CD4-positive, alpha-beta T cell (primary cell): Measurements from ENCODE around the gene XIST. TPM values are rescaled to one million over a fixed set of nuclear protein-coding genes. Genes with fewer than 3 reads are reported as not detected.
"Not testable (repeated sequence)": the region's sequence is repeated elsewhere in the genome, so short reads cannot be mapped to it uniquely, and the experiment has no call there.

Experiments used
- ATAC-seq: fragments of 200-7000 bp; cut with Tn5 transposase; one replicate; pipeline ENCODE4 v1.10.0; 2022; ENCODE audit warnings: mild to moderate bottlenecking; ENCODE audit not compliant: poor library complexity
- CTCF ChIA-PET: fragments of 350-600 bp; sonication (Branson Sonifier 250); formaldehyde crosslinking; loops from one replicate; lab custom pipeline; 2021; ENCODE audit warnings: antibody characterized with exemption, inconsistent platforms; lab: Charles Lee
- POLR2A ChIA-PET: fragments of 350-600 bp; sonication (Branson Sonifier 250); formaldehyde crosslinking; loops from one replicate; lab custom pipeline; 2021; ENCODE audit warnings: antibody characterized with exemption, inconsistent platforms; lab: Charles Lee
- DNase-seq, 14 experiments: peaks; one replicate each; pipeline ENCODE4 v3.0.0-alpha.2; 2013 to 2020; ENCODE audit warnings: mixed read lengths in 2 of 14
- H3K27ac ChIP-seq, 2 donors: one replicate each; pipeline versions ENCODE4 v1.5.1 to v1.7.0; 2013; ENCODE audit warnings: low read length in 2 of 2, low read depth in 1 of 2, mild to moderate bottlenecking in 1 of 2
- H3K27me3 ChIP-seq, 2 experiments: 1 replicate in 1 of 2; 2 replicates in 1 of 2; pipeline versions ENCODE4 v1.6.1 to v1.7.0; 2013; ENCODE audit warnings: low read length in 2 of 2, control low read depth in 1 of 2, mild to moderate bottlenecking in 1 of 2, moderate library complexity in 1 of 2; ENCODE audit not compliant: insufficient read depth in 2 of 2, control insufficient read depth in 1 of 2
- H3K36me3 ChIP-seq: one replicate; pipeline ENCODE4 v1.6.1; 2013; ENCODE audit warnings: low read length, control low read depth; ENCODE audit not compliant: insufficient read depth
- H3K4me1 ChIP-seq: one replicate; pipeline ENCODE4 v1.6.1; 2013; ENCODE audit warnings: low read length, control low read depth; ENCODE audit not compliant: insufficient read depth
- H3K4me3 ChIP-seq: one replicate; pipeline ENCODE4 v1.5.1; 2013; ENCODE audit warnings: mild to moderate bottlenecking, low read length, moderate library complexity
- H3K9me3 ChIP-seq, 2 experiments: 1 replicate in 1 of 2; 2 replicates in 1 of 2; pipeline versions ENCODE4 v1.6.1 to v1.7.0; 2013; ENCODE audit warnings: low read length in 2 of 2, mild to moderate bottlenecking in 2 of 2, control low read depth in 1 of 2, moderate library complexity in 1 of 2; ENCODE audit not compliant: control insufficient read depth in 1 of 2, insufficient read depth in 1 of 2
- H3K27ac Mint-ChIP-seq: one replicate; pipeline ENCODE4 v1.8.0; 2020; ENCODE audit warnings: mixed read lengths
- H3K27me3 Mint-ChIP-seq: one replicate; pipeline ENCODE4 v1.8.0; 2021; ENCODE audit warnings: mixed read lengths
- H3K36me3 Mint-ChIP-seq: one replicate; pipeline ENCODE4 v1.8.0; 2021; ENCODE audit warnings: low read depth, mixed read lengths
- H3K4me1 Mint-ChIP-seq: one replicate; pipeline ENCODE4 v1.8.0; 2021; ENCODE audit warnings: low read depth, mixed read lengths
- H3K4me3 Mint-ChIP-seq: one replicate; pipeline ENCODE4 v1.8.0; 2020; ENCODE audit warnings: mild to moderate bottlenecking, mixed read lengths
- H3K9me3 Mint-ChIP-seq: one replicate; pipeline ENCODE4 v1.8.0; 2020; ENCODE audit warnings: mixed read lengths
- CTCF ChIP-seq: fragments of 200-600 bp; IDR thresholded peaks from one replicate; pipeline ENCODE4 v1.8.0; 2022; ENCODE audit warnings: antibody characterized with exemption, mild to moderate bottlenecking
- intact Hi-C, 2 experiments: fragments of 100-400 bp; cut with DNase I in 1 of 2; cut with micrococcal nuclease in 1 of 2; formaldehyde crosslinking; loops; one replicate each; pipeline versions ENCODE4 v1.15.1 to v1.9.0; 2023 to 2025; cut with DNase I, micrococcal nuclease
- total RNA-seq, 174 experiments: library from RNA in 2 of 174; stranded (reverse) in 2 of 174; gene quantifications; one replicate each; pipeline ENCODE4 v1.2.3 and lab custom pipeline; 2021 to 2026

Gene XIST
- total RNA-seq, 2 experiments from 2014 or later, result not detected

DNA sequence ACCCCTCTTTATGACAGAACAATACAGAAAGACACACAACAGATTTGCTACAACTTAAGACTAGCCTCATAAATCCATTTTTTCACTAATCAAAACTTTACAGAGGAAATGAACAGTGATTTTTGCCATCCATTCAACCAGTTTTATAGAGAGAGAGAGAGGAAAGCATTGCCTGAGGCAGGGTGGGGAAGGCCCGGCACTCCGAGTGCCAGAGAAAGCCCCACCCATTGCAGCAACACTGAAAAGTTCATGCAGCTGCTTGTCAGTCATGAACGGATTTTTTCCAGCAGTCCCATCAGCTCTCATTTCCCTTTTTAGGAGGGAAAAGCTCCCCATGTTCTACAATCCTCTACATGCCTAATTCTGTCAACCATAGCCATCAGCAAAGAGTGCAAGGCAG is 52.6 kb downstream of the XIST start:
- H3K27me3 Mint-ChIP-seq, result no peaks in the 10 kb centered on the region
- no peaks in the 10 kb centered on the region for H3K9me3 Mint-ChIP-seq
- Histone ChIP-seq H3K36me3 (no peaks in the 10 kb centered on the region), H3K4me3 (no peak overlapping the region), H3K9me3 (no peaks in the 10 kb centered on the region), H3K27me3 (no peaks in the 10 kb centered on the region), H3K27ac (no peak overlapping the region), H3K4me1 (no peaks in the 10 kb centered on the region)
- DNase-seq (no peak), ATAC-seq (no peak)
- TF ChIP-seq CTCF, result no peak
- H3K36me3 Mint-ChIP-seq, result no peaks in the 10 kb centered on the region
- no peak overlapping the region for H3K27ac Mint-ChIP-seq
- ChIA-PET POLR2A (no interaction called here), CTCF (no interaction called here)
- no peak overlapping the region for H3K4me3 Mint-ChIP-seq
- intact Hi-C loops, result no loop called here
- no peaks in the 10 kb centered on the region for H3K4me1 Mint-ChIP-seq

DNA sequence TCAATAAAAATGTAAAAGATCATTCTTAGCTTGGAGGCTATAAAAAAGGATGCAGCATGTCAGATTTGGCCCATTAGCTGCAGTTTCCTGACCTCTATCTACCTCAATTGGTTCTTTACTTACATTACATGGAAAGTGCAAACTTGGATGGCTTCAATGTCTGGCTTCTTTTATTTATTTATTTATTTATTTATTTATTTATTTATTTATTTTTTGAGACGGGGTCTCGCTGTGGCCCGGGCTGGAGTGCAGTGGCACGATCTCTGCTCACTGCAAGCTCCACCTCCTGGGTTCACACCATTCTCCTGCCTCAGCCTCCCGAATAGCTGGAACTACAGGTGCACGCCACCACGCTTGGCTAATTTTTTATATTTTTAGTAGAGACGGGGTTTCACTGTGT is 60.0 kb downstream of the XIST start:
- H3K36me3 ChIP-seq, ATAC-seq, H3K27ac Mint-ChIP-seq, H3K9me3 Mint-ChIP-seq, H3K27ac ChIP-seq, H3K4me1 Mint-ChIP-seq, POLR2A ChIA-PET, DNase-seq, H3K4me3 Mint-ChIP-seq, H3K27me3 ChIP-seq, H3K4me3 ChIP-seq, H3K27me3 Mint-ChIP-seq, H3K36me3 Mint-ChIP-seq, intact Hi-C loops, H3K4me1 ChIP-seq, H3K9me3 ChIP-seq: not testable (repeated sequence)
- CTCF ChIA-PET, result interaction anchor here (1.5 kb wide), 1 partner anchor 14 kb away, joined by 3 read pairs; no protein-coding TSS in a partner anchor

DNA sequence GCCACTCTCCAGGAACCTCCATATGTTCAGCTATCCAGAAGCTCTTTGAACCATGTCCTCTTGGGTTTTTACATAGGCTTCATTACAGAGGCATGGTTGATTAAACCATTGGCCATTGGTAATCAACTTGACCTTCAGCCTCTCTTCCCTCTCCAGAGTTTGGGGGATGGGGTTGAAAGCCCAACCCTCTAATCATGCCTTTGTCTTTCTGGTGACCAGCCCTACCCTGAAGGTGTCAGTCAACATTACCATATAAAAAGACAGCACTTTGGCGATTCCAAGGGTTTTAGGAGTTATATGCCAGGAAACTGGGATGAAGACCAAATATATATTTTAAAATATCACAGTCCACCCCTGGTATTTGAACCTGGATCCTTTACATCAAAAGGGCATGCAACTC is 67.0 kb downstream of the XIST start:
- ATAC-seq (no peak), DNase-seq (no peak)
- Mint-ChIP-seq H3K36me3 (no peaks in the 10 kb centered on the region), H3K4me1 (no peaks in the 10 kb centered on the region), H3K27me3 (no peaks in the 10 kb centered on the region), H3K9me3 (no peaks in the 10 kb centered on the region), H3K4me3 (no peak overlapping the region), H3K27ac (no peak overlapping the region)
- no peaks in the 10 kb centered on the region for H3K9me3 ChIP-seq
- TF ChIP-seq CTCF, result no peak
- no peak overlapping the region for H3K27ac ChIP-seq
- H3K4me3 ChIP-seq, result no peak overlapping the region
- no peaks in the 10 kb centered on the region for H3K36me3 ChIP-seq
- POLR2A ChIA-PET, result no interaction called here
- intact Hi-C loops, result no loop called here
- no peaks in the 10 kb centered on the region for H3K4me1 ChIP-seq
- H3K27me3 ChIP-seq, result no peaks in the 10 kb centered on the region
- CTCF ChIA-PET, result no interaction called here
